Motor neuron (in vitro differentiated cells): ENCODE measurements around the gene IL1RAPL1. TPM values are rescaled to one million over a fixed set of nuclear protein-coding genes. Genes with fewer than 3 reads are reported as not detected.

Experiments used
- ATAC-seq, 8 experiments: fragments of 200-7000 bp; cut with Tn5 transposase; replicated peaks in 6 of 8; 2 replicates each; pipeline ENCODE4 v1.8.0; 2021; ENCODE audit warnings: mild to moderate bottlenecking in 8 of 8, moderate library complexity in 8 of 8
- H3K27ac ChIP-seq, 2 donors: fragments of 250-450 bp; sonication (Bioruptor Pico); 2 replicates each; pipeline ENCODE4 v1.9.0; 2021; ENCODE audit warnings: antibody characterized with exemption in 2 of 2, mild to moderate bottlenecking in 2 of 2, moderate library complexity in 1 of 2
- H3K4me1 ChIP-seq, 2 donors: fragments of 250-450 bp; sonication (Bioruptor Pico); replicated peaks in 1 of 2; 2 replicates each; pipeline ENCODE4 v1.6.1; 2021; ENCODE audit warnings: antibody characterized with exemption in 2 of 2, mild to moderate bottlenecking in 2 of 2, moderate library complexity in 1 of 2
- H3K4me3 ChIP-seq, 5 donors: fragments of 250-450 bp; sonication (Bioruptor Pico); 2 replicates each; pipeline ENCODE4 v1.9.0; 2021; ENCODE audit warnings: antibody characterized with exemption in 5 of 5, mild to moderate bottlenecking in 5 of 5, moderate library complexity in 4 of 5
- WGBS, 10 experiments: fragments of 450-650 bp; shearing (Covaris generic); methylation state at CpG; one replicate each; pipeline ENCODE4 v1.0.0; 2022; 5-methylcytosine and 5-hydroxymethylcytosine counted together
- in situ Hi-C, 9 experiments: fragments of 400-800 bp; cut with MboI; loops; one replicate each; pipeline ENCODE4 v1.15.0; 2021; ENCODE audit warnings: low sequenced_read_pairs in 9 of 9, low pct_unique_long_range_greater_than_20kb in 2 of 9; ENCODE audit not compliant: unreplicated experiment in 9 of 9
- total RNA-seq, 8 experiments: library from RNA; unstranded; fragments of 300-600 nt; gene quantifications; 2 replicates each; pipeline versions ENCODE4 v1.2.3 to v1.2.4, GENCODE V29; 2022

The IL1RAPL1 gene
- total RNA-seq, 8 experiments from 2014 or later: 0.18 to 6.1 (median 4.0) TPM; not detected in 2

DNA sequence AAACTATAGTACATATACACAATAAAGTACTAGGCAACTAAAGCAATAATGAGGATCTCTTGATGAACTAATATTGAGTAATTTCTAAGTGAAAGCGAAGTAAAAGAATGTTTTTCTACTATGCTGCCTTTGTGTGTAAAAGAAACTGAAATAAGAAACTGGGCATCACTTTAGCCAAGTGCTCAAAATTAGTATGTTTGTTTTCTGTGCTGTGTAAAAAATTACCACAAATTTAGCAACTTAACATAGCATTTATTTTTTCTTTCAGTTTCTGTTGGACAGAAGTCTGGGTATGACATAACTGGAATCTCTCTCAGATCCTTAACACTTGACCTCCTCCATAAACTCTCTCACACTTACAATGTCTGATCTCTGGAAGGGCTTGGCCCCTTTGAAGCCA is 941.0 kb downstream of the IL1RAPL1 start:
- WGBS, 10 experiments: 0 to 80% (median 31%) methylated on average over 1 of the region's 1 CpG; no CpG with 5 or more reads in 6 of the 10 experiments
- peak in 1 of 8 experiments; percentile 40 for ATAC-seq
- no peak overlapping the region for H3K4me3 ChIP-seq
- H3K4me1 ChIP-seq: no peaks in the 10 kb centered on the region
- in situ Hi-C loops: no loop called here
- no peak overlapping the region for H3K27ac ChIP-seq

DNA sequence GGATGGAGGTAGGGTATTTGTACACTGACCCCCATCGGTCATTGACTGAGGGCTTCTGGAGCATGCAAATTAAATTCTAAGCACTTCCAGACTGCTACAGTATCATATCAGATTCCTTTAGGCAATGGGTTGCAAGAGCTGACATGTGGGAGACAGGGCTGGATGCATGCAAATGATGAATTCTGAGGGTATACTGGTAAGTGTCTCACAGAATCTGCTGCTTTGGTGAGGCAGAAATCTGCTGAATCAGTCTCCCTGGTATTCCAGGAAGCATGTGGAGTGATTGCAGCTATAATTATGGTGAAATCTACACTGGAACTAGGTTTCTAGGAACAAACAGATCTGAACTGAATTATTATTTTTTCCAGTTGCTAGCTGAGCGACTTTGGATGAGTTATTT is 943.3 kb downstream of the IL1RAPL1 start:
- no peak overlapping the region for H3K4me3 ChIP-seq
- H3K4me1 ChIP-seq: no peaks in the 10 kb centered on the region
- H3K27ac ChIP-seq: no peak overlapping the region
- in situ Hi-C loops: no loop called here
- 0 to 45% (median 21%) methylated on average over 1 to 2 of the region's 2 CpGs; no CpG with 5 or more reads in 7 of the 10 experiments for WGBS, 10 experiments
- ATAC-seq: peak in 2 of 8 experiments; percentile 57 to 79

DNA sequence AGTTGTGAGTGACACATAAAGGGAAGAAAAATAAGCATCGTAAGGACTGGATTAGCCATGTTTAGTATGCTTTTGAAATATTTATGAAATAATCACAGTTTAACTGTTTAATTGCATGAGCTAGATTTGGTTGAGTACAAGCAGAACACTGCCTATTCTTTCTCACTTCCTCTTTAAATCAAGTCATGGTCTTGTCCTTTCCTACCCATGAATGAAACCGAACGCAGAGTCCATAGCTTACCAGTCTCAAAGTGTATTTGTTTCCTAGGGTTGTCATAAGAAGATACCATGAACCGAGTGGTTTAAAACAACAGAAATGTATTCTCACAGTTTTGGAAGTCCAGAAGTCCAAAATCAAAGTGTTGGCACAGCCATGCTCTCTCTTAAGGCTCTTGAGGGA is 944.1 kb downstream of the IL1RAPL1 start:
- in situ Hi-C loops: no loop called here
- ATAC-seq: no peak
- no peaks in the 10 kb centered on the region for H3K4me1 ChIP-seq
- no peak overlapping the region for H3K27ac ChIP-seq
- H3K4me3 ChIP-seq: no peak overlapping the region
- WGBS, 10 experiments: 33 to 100% (median 60%) methylated on average over 1 to 3 of the region's 4 CpGs; no CpG with 5 or more reads in 5 of the 10 experiments

DNA sequence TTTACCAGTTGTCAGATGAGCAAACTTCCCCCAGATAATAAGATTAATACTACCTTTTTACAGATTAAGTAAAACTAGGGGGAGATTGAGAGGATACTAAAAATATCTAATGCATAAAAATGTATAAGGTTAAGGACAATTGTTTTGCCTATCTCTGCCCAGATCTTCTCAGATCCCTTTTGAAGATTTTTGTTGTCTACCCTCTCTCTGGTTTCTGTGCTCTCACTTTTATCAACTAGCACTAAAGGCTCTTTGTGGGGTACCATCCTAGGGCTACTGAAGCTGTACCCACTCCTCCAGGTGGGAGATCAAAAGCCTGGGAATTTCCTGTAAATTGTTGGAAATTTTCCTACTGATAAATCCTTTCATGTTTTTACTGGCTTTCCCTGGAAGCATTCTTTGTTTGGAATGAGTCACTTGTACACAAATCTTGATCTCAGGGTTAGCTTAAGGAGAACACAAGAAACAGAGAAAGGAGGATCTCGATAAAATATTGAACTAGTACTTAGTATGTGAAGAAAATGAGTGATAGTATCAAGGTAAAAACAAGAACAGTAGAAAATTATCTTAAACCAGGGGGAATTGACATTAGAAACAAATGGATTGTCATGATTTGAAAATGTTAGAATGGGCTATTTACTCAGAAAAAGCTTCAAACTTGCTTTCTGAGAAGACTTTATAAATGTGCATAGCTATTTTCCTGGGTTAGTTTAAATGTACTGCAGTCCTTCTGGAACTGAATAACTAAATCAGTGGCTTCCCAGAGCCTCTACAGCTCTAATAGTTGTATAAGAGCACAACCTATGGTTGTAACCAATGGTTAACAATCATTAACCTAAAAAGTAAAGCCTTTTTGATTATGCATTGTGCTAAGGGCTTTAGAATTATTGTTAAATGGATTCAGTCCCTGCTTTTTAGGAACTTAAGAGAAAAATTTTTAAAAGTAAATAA is 948.2 kb downstream of the IL1RAPL1 start:
- in situ Hi-C loops: no loop called here
- 18 to 80% (median 75%) methylated on average over 1 of the region's 1 CpG; no CpG with 5 or more reads in 5 of the 10 experiments for WGBS, 10 experiments
- no peak for ATAC-seq

DNA sequence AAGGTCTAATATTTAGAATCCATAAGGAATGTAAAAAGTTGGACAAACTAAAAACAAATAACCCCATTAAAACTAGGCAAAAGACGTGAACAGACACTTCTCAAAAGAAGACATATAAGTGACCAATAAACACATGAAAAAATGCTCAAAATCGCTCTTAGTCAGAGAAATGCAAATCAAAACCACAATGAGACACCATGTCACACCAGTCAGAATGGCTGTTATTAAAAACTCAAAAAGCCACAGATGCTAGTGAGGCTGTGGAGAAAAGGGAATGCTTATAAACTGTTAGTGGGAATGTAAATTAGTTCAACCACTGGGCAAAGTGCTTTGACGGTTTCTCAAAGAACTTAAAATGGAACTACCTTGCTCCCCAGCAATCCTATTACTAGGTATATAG is 953.8 kb downstream of the IL1RAPL1 start:
- in situ Hi-C loops: no loop called here
- 8 to 100% (median 32%) methylated on average over 1 to 3 of the region's 3 CpGs; no CpG with 5 or more reads in 5 of the 10 experiments for WGBS, 10 experiments
- Histone ChIP-seq H3K27ac (no peak overlapping the region), H3K4me1 (no peaks in the 10 kb centered on the region), H3K4me3 (no peak overlapping the region)
- peak in 1 of 8 experiments; percentile 40 for ATAC-seq

More for the DNA sequence above, 948.2 kb downstream of the IL1RAPL1 start:
- no peak overlapping the region for H3K27ac ChIP-seq
- no peak overlapping the region for H3K4me3 ChIP-seq
- H3K4me1 ChIP-seq: no peaks in the 10 kb centered on the region

DNA sequence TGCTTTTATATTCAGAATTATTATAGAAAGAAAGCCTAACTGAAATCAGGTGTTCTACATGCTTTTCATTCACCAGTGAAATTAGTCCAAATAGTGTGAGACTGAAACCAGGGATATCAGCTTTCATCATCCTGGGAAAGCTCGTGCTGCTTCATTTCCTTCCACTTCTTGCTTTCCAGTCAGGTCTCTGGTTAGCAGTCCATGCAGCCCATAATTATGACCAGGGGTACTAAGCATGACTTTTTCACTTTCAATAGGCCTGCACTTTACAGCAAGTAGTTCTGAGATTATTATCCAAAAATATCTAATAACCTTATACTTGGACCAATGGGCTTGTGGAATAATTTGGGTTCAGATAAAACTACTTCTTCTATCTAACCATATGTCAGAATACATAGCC is 954.9 kb downstream of the IL1RAPL1 start:
- Histone ChIP-seq H3K27ac (no peak overlapping the region), H3K4me1 (no peaks in the 10 kb centered on the region), H3K4me3 (no peak overlapping the region)
- WGBS, 10 experiments: 0 to 71% methylated on average over 1 of the region's 1 CpG; no CpG with 5 or more reads in 8 of the 10 experiments
- in situ Hi-C loops: no loop called here
- ATAC-seq: no peak

GRCh38 chrX:29545878-29546277 is 958.6 kb downstream of the IL1RAPL1 start:
- Histone ChIP-seq H3K4me1 (no peaks in the 10 kb centered on the region), H3K27ac (no peak overlapping the region), H3K4me3 (no peak overlapping the region)
- in situ Hi-C loops: no loop called here
- ATAC-seq: no peak
- WGBS, 10 experiments: 0 to 100% (median 36%) methylated on average over 1 to 2 of the region's 2 CpGs; no CpG with 5 or more reads in 4 of the 10 experiments

DNA sequence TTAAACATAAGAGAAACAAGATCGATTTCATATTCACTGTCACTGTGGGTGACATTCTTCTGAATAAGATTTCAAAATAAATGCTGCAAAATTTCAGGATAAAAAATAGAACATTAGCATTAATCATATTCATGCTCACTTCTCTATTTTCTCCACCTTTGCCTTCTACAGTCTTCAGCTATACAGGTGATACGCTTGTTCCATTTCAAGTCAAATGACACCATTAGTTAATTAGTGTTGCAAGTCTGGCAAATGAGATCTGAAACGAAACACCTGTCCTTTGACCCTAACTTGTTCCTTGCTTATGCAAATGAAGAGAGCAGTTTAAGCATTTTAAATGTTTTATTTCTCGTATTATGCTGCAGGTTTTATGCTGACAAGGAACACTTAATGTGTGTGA is 960.6 kb downstream of the IL1RAPL1 start:
- no peak for ATAC-seq
- in situ Hi-C loops: no loop called here
- Histone ChIP-seq H3K4me1 (peaks cover 0 to under 1% of the 10 kb centered on the region in 2 donors), H3K27ac (no peak overlapping the region), H3K4me3 (no peak overlapping the region)
- 0 to 80% (median 25%) methylated on average over 1 to 4 of the region's 4 CpGs; no CpG with 5 or more reads in 4 of the 10 experiments for WGBS, 10 experiments

GRCh38 chrX:29553542-29553941 is 966.3 kb downstream of the IL1RAPL1 start:
- Histone ChIP-seq H3K4me3 (no peak overlapping the region), H3K4me1 (peaks cover 0 to 2% of the 10 kb centered on the region in 2 donors), H3K27ac (no peak overlapping the region)
- WGBS, 10 experiments: 14 to 33% methylated on average over 1 of the region's 1 CpG; no CpG with 5 or more reads in 8 of the 10 experiments
- in situ Hi-C loops: no loop called here
- no peak for ATAC-seq

DNA sequence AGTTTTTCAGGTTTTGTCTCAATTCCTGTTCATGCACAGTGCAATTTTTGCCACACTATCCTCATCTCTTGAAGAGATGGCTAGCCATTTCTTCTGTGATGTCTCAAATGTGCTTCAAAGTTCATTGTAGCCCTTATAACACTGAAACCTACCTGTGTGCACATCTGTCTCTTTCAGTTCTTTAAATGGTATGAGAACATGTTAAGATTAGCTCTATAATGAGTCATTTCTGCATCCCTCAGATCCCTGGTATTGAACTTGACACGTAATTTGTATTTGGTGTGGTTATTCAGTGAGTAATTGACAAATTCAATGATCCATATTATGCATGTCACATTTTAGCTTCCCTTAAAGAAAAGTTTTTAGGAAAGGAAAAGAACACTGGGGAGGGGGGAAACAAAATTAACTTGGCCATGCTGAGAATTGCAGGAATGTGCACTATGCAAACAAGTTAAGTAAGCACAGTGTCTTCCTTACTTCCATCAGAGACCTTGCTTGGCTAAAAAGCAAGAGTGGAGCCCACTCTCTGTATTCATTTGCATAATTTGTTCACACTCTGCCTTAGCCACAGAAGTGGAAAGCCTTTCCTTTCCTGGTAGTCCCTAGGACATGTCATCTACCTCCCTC is 968.3 kb downstream of the IL1RAPL1 start:
- peaks cover 0 to 2% of the 10 kb centered on the region in 2 donors for H3K4me1 ChIP-seq
- no peak overlapping the region for H3K4me3 ChIP-seq
- peak in 1 of 8 experiments; percentile 29 for ATAC-seq
- 50% methylated on average over 1 of the region's 1 CpG; no CpG with 5 or more reads in 9 of the 10 experiments for WGBS, 10 experiments
- in situ Hi-C loops: no loop called here
- no peak overlapping the region for H3K27ac ChIP-seq

DNA sequence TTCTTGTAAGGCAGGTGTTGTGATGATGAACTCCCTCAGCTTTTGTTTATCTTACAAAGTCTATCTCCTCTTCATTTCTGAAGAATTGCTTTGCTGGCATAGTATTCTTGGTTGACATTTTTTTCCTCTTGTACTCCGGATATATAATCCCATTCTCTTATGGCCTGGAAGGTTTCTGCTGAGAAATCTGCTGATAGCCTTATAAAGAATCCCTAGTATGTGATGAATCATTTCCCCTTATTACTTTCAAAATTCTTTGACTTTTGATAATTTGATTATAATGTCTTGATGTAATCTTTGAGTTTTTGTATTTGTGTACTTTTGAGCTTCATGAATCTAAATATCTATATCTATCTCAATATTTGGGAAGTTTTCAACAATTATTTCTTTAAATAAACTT is 972.8 kb downstream of the IL1RAPL1 start:
- 14 to 100% (median 86%) methylated on average over 1 of the region's 1 CpG; no CpG with 5 or more reads in 4 of the 10 experiments for WGBS, 10 experiments
- in situ Hi-C loops: no loop called here

GRCh38 chrX:29561417-29561816 is 974.2 kb downstream of the IL1RAPL1 start:
- in situ Hi-C loops: no loop called here
- ATAC-seq: no peak
- Histone ChIP-seq H3K4me1 (no peaks in the 10 kb centered on the region), H3K4me3 (no peak overlapping the region), H3K27ac (no peak overlapping the region)
- WGBS, 10 experiments: 0 to 100% (median 41%) methylated on average over 1 to 2 of the region's 3 CpGs; no CpG with 5 or more reads in 6 of the 10 experiments

More for the DNA sequence above, 972.8 kb downstream of the IL1RAPL1 start:
- Histone ChIP-seq H3K4me3 (no peak overlapping the region), H3K4me1 (no peaks in the 10 kb centered on the region), H3K27ac (no peak overlapping the region)
- ATAC-seq: no peak

DNA sequence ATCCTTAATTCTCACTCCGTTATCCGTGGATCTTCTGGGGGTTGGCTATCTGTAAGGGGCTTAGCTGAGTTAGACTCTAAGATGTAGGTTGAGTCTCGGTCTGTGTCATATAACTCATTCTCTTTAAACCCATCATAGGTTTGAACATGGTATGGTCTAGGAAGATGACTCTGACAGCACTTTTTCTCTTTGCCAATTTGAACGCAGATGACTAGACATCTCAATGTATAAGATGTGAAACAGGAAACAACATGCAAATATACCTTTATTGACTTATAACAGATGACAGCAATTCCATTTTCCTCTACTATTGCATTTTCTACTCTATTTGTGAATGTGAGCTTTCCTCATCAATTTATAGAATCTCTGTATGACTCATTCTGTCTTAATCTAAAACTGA is 993.3 kb downstream of the IL1RAPL1 start:
- 33 to 95% (median 74%) methylated on average over 1 to 4 of the region's 4 CpGs; no CpG with 5 or more reads in 5 of the 10 experiments for WGBS, 10 experiments
- Histone ChIP-seq H3K4me3 (no peak overlapping the region), H3K4me1 (no peaks in the 10 kb centered on the region), H3K27ac (no peak overlapping the region)
- in situ Hi-C loops: no loop called here
- ATAC-seq: no peak
